ENCODE data around the gene NPW. TPM values are rescaled to one million over a fixed set of nuclear protein-coding genes. Genes with fewer than 3 reads are reported as not detected.
A peak's percentile ranks its signal among the peaks of the same experiment; 100 is the strongest.

The NPW gene
- total RNA-seq, 1 donor from 2014 or later: 5.0 TPM

DNA sequence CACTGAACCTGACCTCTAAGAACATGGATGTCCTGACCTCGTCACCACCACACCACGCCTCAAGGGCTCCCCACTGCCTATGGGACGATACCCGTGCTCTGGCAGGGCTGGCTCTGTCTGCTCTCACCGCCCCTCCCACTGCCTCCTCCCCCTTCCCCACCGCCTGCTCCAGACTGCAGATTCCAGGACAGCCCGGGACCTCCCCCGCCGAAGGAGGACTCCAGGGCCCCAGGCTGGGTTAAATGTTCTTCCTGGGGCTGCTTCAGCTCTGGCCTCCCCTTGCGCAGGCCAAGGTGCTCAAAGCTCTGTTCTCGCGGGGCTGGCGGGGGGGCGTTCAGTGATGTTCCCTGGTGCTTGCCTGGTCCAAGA is 3.1 kb downstream of the NPW start:
- Mint-ChIP-seq H3K36me3 (ENCODE audit: insufficient read depth) (no peaks in the 10 kb centered on the region), H3K9me3 (ENCODE audit: low read depth) (no peaks in the 10 kb centered on the region), H3K27me3 (peaks cover 41% of the 10 kb centered on the region), H3K4me1 (ENCODE audit: low read depth) (peaks cover 5% of the 10 kb centered on the region), H3K4me3 (ENCODE audit: low read depth) (peak overlapping the region; percentile 50), H3K27ac (no peak overlapping the region)
- DNase-seq (ENCODE audit: low spot score, unreplicated experiment): no peak
- TF ChIP-seq CTCF (IDR thresholded peaks at IDR 0.05; ENCODE audit: unreplicated experiment): no peak

DNA sequence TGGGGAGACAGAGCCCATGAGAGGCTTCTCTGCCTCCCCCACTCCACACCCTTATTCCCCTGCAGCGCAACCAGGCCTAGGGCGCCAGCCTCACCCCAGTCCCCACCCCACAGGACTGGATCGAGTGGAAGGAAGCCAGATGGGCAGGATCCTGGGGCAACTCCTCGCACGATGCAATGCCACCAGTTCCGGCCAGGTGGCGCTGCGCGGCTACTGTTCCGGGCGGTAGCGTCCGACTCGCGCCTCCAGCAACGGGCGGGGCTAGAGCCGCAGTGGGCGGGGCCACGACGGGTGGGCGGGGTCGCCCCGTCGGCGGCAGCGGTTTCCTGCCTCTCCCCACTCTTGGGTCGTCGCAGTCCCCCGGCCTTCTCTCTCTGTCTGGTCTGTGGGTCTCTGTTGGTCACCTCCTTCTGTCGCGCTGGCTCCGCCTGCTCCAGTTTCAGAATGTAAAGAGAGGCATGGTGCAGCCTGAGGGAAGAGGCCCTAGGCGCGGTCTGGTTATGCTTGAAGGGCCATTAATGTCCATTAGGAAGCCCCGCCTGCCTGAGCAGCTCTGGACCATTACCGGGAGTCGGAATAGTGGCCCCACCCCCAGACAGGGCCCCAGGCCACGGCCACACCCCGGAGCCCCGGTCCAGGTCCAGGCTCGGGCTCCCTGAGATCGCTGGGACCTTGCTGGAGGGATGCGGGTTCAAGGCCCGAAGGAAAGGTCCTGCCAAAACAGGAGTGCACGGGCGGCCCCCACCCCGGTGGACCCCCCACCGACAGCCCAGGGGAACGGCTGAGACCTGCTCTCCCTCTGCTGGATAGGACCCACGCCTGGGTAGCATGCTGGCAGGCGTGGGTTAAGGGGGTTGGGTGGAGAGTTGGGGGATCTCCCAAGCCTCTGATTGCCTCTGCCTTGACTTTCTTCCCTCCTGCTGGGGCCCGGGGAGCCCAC is 3.8 kb downstream of the NPW start:
- TF ChIP-seq CTCF (IDR thresholded peaks at IDR 0.05; ENCODE audit: unreplicated experiment): peak; percentile 94
- H3K36me3 Mint-ChIP-seq (ENCODE audit: insufficient read depth): no peaks in the 10 kb centered on the region
- H3K4me1 Mint-ChIP-seq (ENCODE audit: low read depth): peaks cover 5% of the 10 kb centered on the region
- peak overlapping the region; percentile 50 for H3K4me3 Mint-ChIP-seq (ENCODE audit: low read depth)
- peak; percentile 97 for DNase-seq (ENCODE audit: low spot score, unreplicated experiment)
- H3K9me3 Mint-ChIP-seq (ENCODE audit: low read depth): no peaks in the 10 kb centered on the region
- H3K27me3 Mint-ChIP-seq: peaks cover 42% of the 10 kb centered on the region
- peak overlapping the region; percentile 65 for H3K27ac Mint-ChIP-seq

- no peak overlapping the region for H3K27ac Mint-ChIP-seq
- H3K4me1 Mint-ChIP-seq (ENCODE audit: low read depth): peaks cover 5% of the 10 kb centered on the region
- no peaks in the 10 kb centered on the region for H3K9me3 Mint-ChIP-seq (ENCODE audit: low read depth)
- peaks cover 38% of the 10 kb centered on the region for H3K27me3 Mint-ChIP-seq
- H3K36me3 Mint-ChIP-seq (ENCODE audit: insufficient read depth): no peaks in the 10 kb centered on the region
- TF ChIP-seq CTCF (IDR thresholded peaks at IDR 0.05; ENCODE audit: unreplicated experiment): no peak
- H3K4me3 Mint-ChIP-seq (ENCODE audit: low read depth): no peak overlapping the region
- DNase-seq (ENCODE audit: low spot score, unreplicated experiment): no peak
These were observed 4.4 kb downstream of the NPW start for GRCh38 chr16:2024032-2024420.

DNA sequence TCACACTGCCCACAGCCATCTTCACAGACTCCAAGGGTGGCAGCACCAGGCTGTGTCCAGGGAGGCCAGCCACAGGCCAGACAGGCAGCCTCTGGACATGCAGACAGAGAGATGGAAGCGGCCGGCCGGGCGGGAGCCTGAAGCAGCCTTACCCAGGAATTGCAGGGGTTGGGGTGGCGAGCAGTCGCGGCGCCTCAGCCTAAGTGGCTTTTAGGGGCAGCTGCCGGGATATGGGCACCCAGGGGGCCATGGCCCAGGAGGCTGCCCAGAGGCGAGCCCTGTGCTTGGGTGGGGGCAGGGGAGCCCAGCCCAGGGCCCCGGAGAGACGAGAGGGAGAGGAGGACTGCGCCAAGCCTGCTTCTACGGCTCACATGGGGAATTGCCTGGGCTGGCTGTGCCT is 5.7 kb downstream of the NPW start:
- H3K27ac Mint-ChIP-seq: no peak overlapping the region
- H3K36me3 Mint-ChIP-seq (ENCODE audit: insufficient read depth): no peaks in the 10 kb centered on the region
- TF ChIP-seq CTCF (IDR thresholded peaks at IDR 0.05; ENCODE audit: unreplicated experiment): no peak
- H3K27me3 Mint-ChIP-seq: peaks cover 34% of the 10 kb centered on the region
- peaks cover 5% of the 10 kb centered on the region for H3K4me1 Mint-ChIP-seq (ENCODE audit: low read depth)
- no peak for DNase-seq (ENCODE audit: low spot score, unreplicated experiment)
- no peak overlapping the region for H3K4me3 Mint-ChIP-seq (ENCODE audit: low read depth)
- H3K9me3 Mint-ChIP-seq (ENCODE audit: low read depth): no peaks in the 10 kb centered on the region

DNA sequence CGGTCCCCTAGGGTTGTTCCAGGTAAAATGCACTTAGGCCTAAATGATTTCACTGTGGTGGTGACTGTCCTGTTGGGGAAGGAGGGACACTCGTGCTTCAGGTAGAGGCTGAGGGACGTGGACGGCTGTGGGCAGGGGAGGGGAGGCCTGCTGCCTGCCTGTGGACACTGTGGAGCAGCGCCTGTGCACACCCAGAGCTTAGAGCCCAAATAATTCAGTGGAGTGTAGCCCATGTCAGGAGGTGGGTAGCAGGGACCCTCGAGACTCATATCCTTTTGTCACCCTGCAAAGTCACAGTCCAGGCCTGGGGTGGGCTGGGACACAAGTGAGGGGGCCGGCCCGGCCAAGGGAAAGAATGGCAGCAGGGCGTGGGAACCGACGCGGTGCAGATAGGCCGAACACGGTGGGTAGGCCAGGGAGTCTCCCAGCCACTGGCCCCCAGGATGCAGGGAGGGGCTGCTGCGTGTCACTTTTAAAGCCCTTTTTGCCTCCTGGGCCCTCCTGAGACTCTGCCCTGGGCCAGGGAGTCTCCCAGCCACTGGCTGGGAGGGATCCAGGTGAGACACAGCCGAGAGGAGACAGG is 6.4 kb downstream of the NPW start:
- no peak overlapping the region for H3K27ac Mint-ChIP-seq
- H3K4me3 Mint-ChIP-seq (ENCODE audit: low read depth): peak overlapping the region; percentile 50
- H3K36me3 Mint-ChIP-seq (ENCODE audit: insufficient read depth): no peaks in the 10 kb centered on the region
- no peak for TF ChIP-seq CTCF (IDR thresholded peaks at IDR 0.05; ENCODE audit: unreplicated experiment)
- H3K9me3 Mint-ChIP-seq (ENCODE audit: low read depth): no peaks in the 10 kb centered on the region
- peaks cover 30% of the 10 kb centered on the region for H3K27me3 Mint-ChIP-seq
- DNase-seq (ENCODE audit: low spot score, unreplicated experiment): no peak
- peaks cover 5% of the 10 kb centered on the region for H3K4me1 Mint-ChIP-seq (ENCODE audit: low read depth)
